ENCODE measurements around the gene RNU1-2. TPM values are rescaled to one million over a fixed set of nuclear protein-coding genes. Genes with fewer than 3 reads are reported as not detected.

The RNU1-2 gene
- total RNA-seq, 1 donor from 2014 or later = under 0.01 TPM

DNA sequence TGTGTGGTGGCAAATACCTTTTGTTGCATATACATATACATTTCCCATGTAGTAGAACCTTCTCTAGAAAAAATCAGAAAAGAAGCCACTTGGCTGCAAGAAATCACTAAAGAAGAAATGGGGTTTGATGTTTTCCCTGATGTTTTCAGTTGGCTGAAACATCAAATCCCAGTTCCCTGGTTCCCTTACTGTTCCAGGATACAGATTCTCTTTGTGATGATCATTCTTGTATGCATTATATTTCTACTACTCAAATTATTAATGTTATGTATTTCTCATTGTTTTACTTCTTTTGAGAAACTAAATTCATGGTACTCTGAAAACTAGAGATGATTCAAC is 7.6 kb downstream of the RNU1-2 start:
- TF ChIP-seq CTCF (IDR thresholded peaks at IDR 0.05; ENCODE audit: insufficient read depth, low read length, poor library complexity, severe bottlenecking) = no peak

GRCh38 chr1:16904560-16905109 is 8.9 kb downstream of the RNU1-2 start:
- TF ChIP-seq CTCF (IDR thresholded peaks at IDR 0.05; ENCODE audit: insufficient read depth, low read length, poor library complexity, severe bottlenecking) = no peak
- Histone ChIP-seq H3K36me3 (ENCODE audit: control insufficient read depth, insufficient read depth, low read length) (no peaks in the 10 kb centered on the region), H3K4me3 (ENCODE audit: low read depth, low read length) (peak overlapping the region; percentile 45), H3K27me3 (ENCODE audit: control insufficient read depth, insufficient read depth, low read length) (no peaks in the 10 kb centered on the region)
- DNase-seq (ENCODE audit: low read depth) = peak; percentile 92

More for the DNA sequence above, 7.6 kb downstream of the RNU1-2 start:
- Histone ChIP-seq H3K4me3 (ENCODE audit: low read depth, low read length) (peak overlapping the region; percentile 45), H3K36me3 (ENCODE audit: control insufficient read depth, insufficient read depth, low read length) (no peaks in the 10 kb centered on the region), H3K27me3 (ENCODE audit: control insufficient read depth, insufficient read depth, low read length) (no peaks in the 10 kb centered on the region)
- no peak for DNase-seq (ENCODE audit: low read depth)

GRCh38 chr1:16905110-16905867 is 9.5 kb downstream of the RNU1-2 start:
- Histone ChIP-seq H3K27me3 (ENCODE audit: control insufficient read depth, insufficient read depth, low read length) (no peaks in the 10 kb centered on the region), H3K4me3 (ENCODE audit: low read depth, low read length) (peak overlapping the region; percentile 45), H3K36me3 (ENCODE audit: control insufficient read depth, insufficient read depth, low read length) (no peaks in the 10 kb centered on the region)
- peak; percentile 86 for DNase-seq (ENCODE audit: low read depth)
- no peak for TF ChIP-seq CTCF (IDR thresholded peaks at IDR 0.05; ENCODE audit: insufficient read depth, low read length, poor library complexity, severe bottlenecking)

DNA sequence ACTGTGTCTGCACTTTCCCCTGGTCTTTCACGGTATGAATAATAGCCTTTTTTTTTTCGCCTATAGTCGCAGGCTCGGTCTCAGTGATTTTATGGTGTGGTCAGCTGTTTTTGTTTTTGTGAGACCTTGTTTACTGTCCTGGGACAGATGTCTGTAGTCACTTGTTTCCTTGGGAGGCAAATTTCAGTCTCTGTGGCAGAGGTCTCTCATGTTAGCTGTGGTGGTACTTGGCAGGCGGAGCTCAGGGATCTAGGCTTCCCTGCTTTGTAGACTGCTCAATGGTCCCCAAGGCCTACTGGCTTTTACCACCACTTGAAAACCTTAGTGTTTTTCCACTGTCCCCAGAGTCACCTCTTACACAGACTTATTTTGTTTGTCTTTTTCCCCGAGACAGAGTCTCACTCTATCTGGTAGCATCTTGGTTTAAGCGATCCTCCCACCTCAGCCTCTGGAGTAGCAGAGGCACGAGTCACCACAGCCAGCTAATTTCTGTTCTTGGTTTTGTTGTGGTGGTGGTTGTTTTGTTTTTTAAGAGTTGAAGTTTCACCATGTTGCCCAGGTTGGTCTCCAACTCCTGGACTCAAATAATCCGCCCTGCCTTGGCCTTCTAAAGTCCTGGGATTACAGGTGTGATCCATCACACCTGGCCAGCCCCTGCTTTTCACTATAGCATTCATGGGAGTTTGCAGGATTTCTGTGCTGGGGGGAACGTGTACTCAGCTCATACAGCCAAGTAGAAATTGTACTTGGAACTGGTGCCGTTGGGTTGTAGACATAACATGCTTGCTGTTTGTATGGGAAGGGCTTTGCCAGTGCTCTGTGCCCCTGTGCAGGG is 10.3 kb downstream of the RNU1-2 start:
- H3K4me3 ChIP-seq (ENCODE audit: low read depth, low read length) = no peak overlapping the region
- no peaks in the 10 kb centered on the region for H3K36me3 ChIP-seq (ENCODE audit: control insufficient read depth, insufficient read depth, low read length)
- H3K27me3 ChIP-seq (ENCODE audit: control insufficient read depth, insufficient read depth, low read length) = no peaks in the 10 kb centered on the region
- no peak for TF ChIP-seq CTCF (IDR thresholded peaks at IDR 0.05; ENCODE audit: insufficient read depth, low read length, poor library complexity, severe bottlenecking)
- DNase-seq (ENCODE audit: low read depth) = no peak

DNA sequence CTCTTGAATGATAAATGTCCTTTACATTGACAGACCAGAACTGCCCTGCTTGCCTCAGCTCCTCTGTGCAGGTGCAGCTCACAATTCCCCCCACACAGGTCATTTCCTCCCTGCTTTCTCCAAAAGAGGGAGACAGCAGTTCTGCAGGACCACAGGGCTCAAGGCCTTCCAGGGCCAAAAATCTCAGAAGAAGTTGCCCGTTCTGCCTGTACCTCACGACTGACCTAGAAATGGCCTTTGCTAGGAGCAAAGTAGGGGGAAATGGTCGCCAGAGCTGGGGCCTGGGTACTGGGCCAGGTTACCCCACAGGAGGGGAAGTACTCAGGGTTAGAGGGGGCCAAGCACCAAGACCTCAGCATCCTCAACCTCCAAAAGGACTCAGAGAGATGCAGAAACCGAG is 11.1 kb downstream of the RNU1-2 start:
- TF ChIP-seq CTCF (IDR thresholded peaks at IDR 0.05; ENCODE audit: insufficient read depth, low read length, poor library complexity, severe bottlenecking) = no peak
- H3K36me3 ChIP-seq (ENCODE audit: control insufficient read depth, insufficient read depth, low read length) = no peaks in the 10 kb centered on the region

More for the DNA sequence above, 11.1 kb downstream of the RNU1-2 start:
- H3K27me3 ChIP-seq (ENCODE audit: control insufficient read depth, insufficient read depth, low read length) = no peaks in the 10 kb centered on the region
- no peak for DNase-seq (ENCODE audit: low read depth)
- no peak overlapping the region for H3K4me3 ChIP-seq (ENCODE audit: low read depth, low read length)

Data from kidney epithelial cell (primary cell).